Subcutaneous adipose tissue (tissue), 4 donors: ENCODE measurements around the gene CNDP1. TPM values are rescaled to one million over a fixed set of nuclear protein-coding genes. Genes with fewer than 3 reads are reported as not detected.

Experiments used
- total RNA-seq, 4 donors: library from RNA; depleted of rRNA; stranded (reverse); fragments of >200 nt; gene quantifications; one replicate each; pipeline ENCODE4 v1.1.0, GENCODE V29; 2016
- TF ChIP-seq, protein P1 (sequence below): fragments of 450-650 bp; IDR thresholded peaks from one replicate; pipeline ENCODE4 v1.5.1; 2016; ENCODE audit warnings: low read depth, mild to moderate bottlenecking, control low read depth, antibody characterized with exemption, moderate library complexity

The CNDP1 gene
- total RNA-seq, 4 donors from 2014 or later = 1.1 TPM; not detected in 3

DNA sequence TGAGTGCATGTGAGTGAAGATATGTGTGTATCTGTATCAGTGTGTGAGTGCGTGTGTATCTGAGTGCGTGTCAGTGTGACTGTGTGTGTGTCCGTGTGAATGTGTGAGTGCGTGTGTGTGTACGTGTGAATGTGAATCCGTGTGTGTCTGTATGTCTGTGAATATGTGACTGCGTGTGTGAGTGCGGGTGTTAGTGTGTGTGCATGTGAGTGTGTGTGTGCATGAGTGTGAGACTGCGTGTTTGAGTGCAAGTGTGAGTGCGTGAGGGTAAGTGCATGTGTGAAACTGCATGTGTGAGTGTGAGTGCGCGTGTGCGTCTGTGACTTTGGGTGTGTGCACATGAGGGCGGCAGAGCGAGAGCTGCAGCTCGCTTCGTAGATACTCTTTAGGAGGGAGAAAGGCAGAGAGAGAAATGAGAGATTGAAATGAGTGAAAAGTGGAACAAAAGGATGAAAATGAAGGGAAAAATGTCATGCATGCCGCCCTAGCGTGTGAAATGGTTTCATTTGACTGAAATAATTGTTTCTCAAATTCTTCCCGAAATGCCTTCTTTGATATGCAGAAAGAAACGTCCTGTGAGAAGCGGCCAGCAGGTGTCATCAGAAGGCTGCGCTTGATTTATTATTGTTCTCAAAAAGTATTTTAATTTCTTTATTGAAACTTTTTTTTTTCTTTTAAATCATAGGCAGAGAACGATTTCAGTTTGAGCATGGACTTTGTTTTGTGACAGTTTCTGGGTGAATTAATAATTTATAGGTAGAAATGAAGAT, 88.9 kb downstream of the CNDP1 start:
- TF ChIP-seq, protein P1, sequence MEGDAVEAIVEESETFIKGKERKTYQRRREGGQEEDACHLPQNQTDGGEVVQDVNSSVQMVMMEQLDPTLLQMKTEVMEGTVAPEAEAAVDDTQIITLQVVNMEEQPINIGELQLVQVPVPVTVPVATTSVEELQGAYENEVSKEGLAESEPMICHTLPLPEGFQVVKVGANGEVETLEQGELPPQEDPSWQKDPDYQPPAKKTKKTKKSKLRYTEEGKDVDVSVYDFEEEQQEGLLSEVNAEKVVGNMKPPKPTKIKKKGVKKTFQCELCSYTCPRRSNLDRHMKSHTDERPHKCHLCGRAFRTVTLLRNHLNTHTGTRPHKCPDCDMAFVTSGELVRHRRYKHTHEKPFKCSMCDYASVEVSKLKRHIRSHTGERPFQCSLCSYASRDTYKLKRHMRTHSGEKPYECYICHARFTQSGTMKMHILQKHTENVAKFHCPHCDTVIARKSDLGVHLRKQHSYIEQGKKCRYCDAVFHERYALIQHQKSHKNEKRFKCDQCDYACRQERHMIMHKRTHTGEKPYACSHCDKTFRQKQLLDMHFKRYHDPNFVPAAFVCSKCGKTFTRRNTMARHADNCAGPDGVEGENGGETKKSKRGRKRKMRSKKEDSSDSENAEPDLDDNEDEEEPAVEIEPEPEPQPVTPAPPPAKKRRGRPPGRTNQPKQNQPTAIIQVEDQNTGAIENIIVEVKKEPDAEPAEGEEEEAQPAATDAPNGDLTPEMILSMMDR = no peak

DNA sequence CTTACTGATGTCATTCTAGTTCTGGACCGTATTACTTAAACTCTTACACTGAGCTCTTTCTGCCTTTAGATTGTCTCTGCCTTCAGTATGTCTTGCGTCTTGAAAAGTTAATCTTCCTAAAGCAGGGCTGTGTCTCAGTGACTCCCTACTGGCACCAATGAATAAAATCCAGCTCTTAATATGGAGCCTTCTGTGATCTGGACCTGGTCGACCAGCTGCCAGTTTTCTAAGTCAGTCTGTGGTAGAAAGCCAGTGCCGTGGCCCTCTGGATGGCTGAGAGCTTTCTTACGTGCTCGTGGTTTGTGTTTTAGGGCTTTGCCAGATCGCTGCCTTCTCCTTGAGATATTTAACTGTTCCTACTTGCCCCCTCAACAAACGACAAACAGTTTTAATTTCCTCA, 90.2 kb downstream of the CNDP1 start:
- TF ChIP-seq, protein P1 = no peak

DNA sequence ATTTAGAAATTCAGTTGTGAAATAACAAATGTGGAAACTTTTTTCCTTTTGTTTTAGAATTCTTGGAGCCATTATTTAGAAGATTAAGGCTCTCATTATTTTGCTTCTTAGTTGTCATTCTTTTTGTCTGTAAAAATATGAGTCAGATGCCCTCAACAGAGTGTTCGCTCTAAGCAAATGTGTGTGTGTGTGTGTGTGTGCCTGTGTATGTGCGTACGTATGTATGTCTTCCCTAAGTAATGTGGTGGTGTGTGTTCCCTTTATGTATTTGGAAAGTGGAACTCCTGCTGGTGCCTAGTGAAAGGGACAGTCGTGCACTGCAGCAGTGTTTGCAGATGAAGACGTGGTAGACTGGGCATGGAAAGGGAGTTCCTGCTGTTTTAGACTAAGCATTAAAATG, 90.9 kb downstream of the CNDP1 start:
- TF ChIP-seq, protein P1 = no peak

DNA sequence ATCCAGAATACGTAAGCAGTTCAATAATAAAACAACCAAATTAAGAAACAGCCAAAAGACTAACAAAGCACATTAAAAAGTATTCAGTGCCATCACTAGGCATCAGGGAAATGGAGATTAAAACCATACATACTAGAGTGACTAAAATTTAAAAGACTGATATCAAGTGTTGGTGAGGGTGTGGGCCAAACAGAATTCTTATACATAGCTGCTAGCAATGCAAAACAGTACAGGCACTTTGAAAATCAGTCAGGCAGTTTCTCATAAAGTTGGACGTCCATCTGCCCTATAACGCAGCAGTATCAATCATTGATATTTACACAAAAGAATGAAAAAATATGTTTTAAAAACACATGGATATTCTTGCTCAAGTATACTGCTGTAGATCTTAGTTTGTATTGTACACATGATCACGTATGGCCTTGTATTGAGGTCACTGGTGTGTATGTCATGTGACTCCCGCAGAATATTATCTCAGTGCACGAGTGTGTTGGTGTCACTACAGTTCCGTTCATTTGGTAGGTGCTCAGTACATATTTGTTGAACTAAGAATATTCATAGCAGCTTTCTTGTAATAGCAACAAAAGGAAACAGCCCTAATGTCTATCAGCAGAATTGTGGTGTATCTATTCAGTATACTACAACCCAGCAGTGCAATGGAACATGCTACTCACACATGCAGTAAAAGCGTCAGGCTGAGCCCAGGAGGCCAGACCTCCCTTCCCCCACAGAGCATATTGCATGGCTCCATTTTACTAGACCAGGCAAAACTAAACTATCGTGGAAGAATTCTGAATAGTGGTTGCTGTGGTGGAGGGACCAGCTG, 92.0 kb downstream of the CNDP1 start:
- TF ChIP-seq, protein P1 = no peak

DNA sequence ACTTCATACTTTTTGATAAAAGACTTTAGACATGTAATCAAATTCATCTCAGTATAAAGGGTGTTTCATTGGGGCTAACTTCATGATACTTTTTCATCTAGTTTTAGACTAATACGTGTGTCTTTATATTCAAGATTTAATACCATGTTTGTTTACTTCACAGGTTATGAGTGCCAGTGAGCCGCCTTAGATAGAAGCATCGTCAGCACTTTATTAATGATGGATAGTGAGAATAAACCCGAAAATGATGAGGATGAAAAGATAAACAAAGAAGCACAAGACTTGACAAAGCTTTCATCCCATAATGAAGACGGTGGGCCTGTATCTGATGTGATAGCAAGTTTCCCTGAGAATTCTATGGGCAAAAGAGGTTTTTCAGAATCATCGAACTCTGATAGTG, 96.5 kb downstream of the CNDP1 start:
- TF ChIP-seq, protein P1 = no peak

DNA sequence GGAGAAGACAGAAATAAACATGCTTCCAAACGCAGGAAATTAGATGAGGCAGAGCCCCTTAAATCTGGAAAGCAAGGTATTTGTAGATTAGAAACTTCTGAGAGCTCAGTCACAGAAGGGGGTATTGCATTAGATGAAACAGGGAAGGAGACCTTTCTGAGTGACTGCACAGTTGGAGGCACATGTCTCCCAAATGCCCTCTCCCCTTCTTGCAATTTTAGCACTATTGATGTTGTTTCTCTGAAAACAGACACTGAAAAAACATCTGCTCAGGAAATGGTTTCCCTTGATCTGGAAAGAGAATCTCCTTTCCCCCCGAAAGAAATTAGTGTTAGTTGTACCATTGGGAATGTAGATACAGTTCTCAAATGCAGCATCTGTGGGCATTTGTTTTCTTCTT, 96.9 kb downstream of the CNDP1 start:
- TF ChIP-seq, protein P1 = no peak

DNA sequence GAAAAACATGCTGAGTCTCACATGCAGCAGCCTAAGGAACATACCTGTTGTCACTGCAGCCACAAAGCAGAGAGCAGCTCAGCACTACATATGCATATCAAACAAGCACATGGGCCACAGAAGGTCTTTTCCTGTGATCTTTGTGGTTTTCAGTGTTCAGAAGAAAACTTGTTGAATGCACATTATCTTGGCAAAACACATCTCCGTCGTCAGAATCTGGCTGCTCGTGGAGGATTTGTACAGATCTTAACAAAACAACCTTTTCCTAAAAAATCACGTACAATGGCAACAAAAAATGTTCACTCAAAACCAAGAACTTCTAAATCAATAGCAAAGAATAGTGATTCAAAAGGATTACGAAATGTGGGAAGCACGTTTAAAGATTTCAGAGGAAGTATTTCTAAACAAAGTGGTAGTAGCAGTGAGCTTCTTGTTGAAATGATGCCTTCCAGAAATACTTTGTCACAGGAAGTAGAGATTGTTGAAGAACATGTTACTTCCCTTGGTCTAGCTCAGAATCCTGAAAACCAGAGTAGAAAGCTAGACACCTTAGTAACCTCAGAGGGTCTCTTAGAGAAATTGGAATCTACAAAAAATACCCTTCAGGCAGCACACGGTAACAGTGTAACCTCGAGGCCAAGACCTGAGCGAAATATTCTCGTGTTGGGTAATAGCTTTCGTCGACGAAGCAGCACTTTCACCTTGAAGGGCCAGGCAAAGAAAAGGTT, 97.5 kb downstream of the CNDP1 start:
- TF ChIP-seq, protein P1 = no peak
